SH-SY5Y (cell line): ENCODE results near the gene MS4A4E.

Source experiments
- GATA2 ChIP-seq: IDR thresholded peaks from 2 replicates; pipeline ENCODE4 v1.6.1; 2011; ENCODE audit warnings: mild to moderate bottlenecking, low read depth, low read length
- GATA3 ChIP-seq: IDR thresholded peaks from 2 replicates; pipeline ENCODE4 v1.6.1; 2011; ENCODE audit warnings: low read depth, mild to moderate bottlenecking, low read length, moderate library complexity

Gene MS4A4E

GRCh38 chr11:60252213-60253108 lies 9.5 kb upstream of the MS4A4E start:
- TF ChIP-seq GATA3: no peak
- TF ChIP-seq GATA2: no peak

GRCh38 chr11:60251485-60252212 lies 8.7 kb upstream of the MS4A4E start:
- TF ChIP-seq GATA2 (no peak), GATA3 (no peak)

GRCh38 chr11:60241786-60242185 lies 1.2 kb downstream of the MS4A4E start:
- no peak for TF ChIP-seq GATA2
- no peak for TF ChIP-seq GATA3

- TF ChIP-seq GATA2 (no peak), GATA3 (no peak)
Measured at GRCh38 chr11:60240662-60241061, 2.3 kb downstream of the MS4A4E start.

- no peak for TF ChIP-seq GATA2
- no peak for TF ChIP-seq GATA3
Measured at GRCh38 chr11:60235321-60235720, 7.6 kb downstream of the MS4A4E start.

GRCh38 chr11:60230681-60231080 lies 12.3 kb downstream of the MS4A4E start:
- TF ChIP-seq GATA3 (no peak), GATA2 (no peak)

- no peak for TF ChIP-seq GATA2
- TF ChIP-seq GATA3: no peak
Measured at GRCh38 chr11:60222141-60222540, 20.8 kb downstream of the MS4A4E start.

- TF ChIP-seq GATA3: no peak
- TF ChIP-seq GATA2: no peak
Measured at GRCh38 chr11:60221692-60222091, 21.2 kb downstream of the MS4A4E start.

GRCh38 chr11:60221181-60221580 lies 21.8 kb downstream of the MS4A4E start:
- TF ChIP-seq GATA2 (no peak), GATA3 (no peak)

GRCh38 chr11:60214386-60214785 lies 28.6 kb downstream of the MS4A4E start:
- TF ChIP-seq GATA3 (no peak), GATA2 (no peak)

GRCh38 chr11:60211206-60211605 lies 31.7 kb downstream of the MS4A4E start:
- no peak for TF ChIP-seq GATA3
- no peak for TF ChIP-seq GATA2

- TF ChIP-seq GATA3: no peak
- no peak for TF ChIP-seq GATA2
Measured at GRCh38 chr11:60209977-60210376, 33.0 kb downstream of the MS4A4E start.

GRCh38 chr11:60208951-60209350 lies 34.0 kb downstream of the MS4A4E start:
- TF ChIP-seq GATA3: no peak
- TF ChIP-seq GATA2: no peak

GRCh38 chr11:60208146-60208895 lies 34.6 kb downstream of the MS4A4E start:
- no peak for TF ChIP-seq GATA2
- TF ChIP-seq GATA3: no peak

- no peak for TF ChIP-seq GATA3
- TF ChIP-seq GATA2: no peak
Measured at GRCh38 chr11:60206616-60207015, 36.3 kb downstream of the MS4A4E start.
